Mucosa of rectum (tissue), 2 donors: ENCODE results near the gene FANCE.

Source experiments
- H3K27ac ChIP-seq, 2 donors: one replicate each; pipeline ENCODE4 v1.7.0; 2013; ENCODE audit warnings: inconsistent platforms in 2 of 2, low read depth in 2 of 2, low read length in 2 of 2
- H3K27me3 ChIP-seq, 2 donors: one replicate each; pipeline ENCODE4 v1.7.0; 2013; ENCODE audit warnings: low read length in 2 of 2; ENCODE audit not compliant: control insufficient read depth in 2 of 2, insufficient read depth in 2 of 2
- H3K36me3 ChIP-seq, 2 donors: one replicate each; pipeline ENCODE4 v1.7.0; 2013; ENCODE audit warnings: low read length in 2 of 2; ENCODE audit not compliant: control insufficient read depth in 2 of 2, insufficient read depth in 2 of 2
- H3K4me1 ChIP-seq, 2 donors: one replicate each; pipeline ENCODE4 v1.7.0; 2013; ENCODE audit warnings: low read length in 2 of 2, mild to moderate bottlenecking in 1 of 2; ENCODE audit not compliant: control insufficient read depth in 2 of 2, insufficient read depth in 2 of 2
- H3K4me3 ChIP-seq, 2 donors: one replicate each; pipeline ENCODE4 v1.7.0; 2013; ENCODE audit warnings: low read length in 2 of 2
- H3K9ac ChIP-seq, 2 donors: one replicate each; pipeline ENCODE4 v1.7.0; 2013; ENCODE audit warnings: low read length in 2 of 2, low read depth in 1 of 2, mild to moderate bottlenecking in 1 of 2
- H3K9me3 ChIP-seq, 2 donors: one replicate each; pipeline ENCODE4 v1.7.0; 2013; ENCODE audit warnings: low read length in 2 of 2; ENCODE audit not compliant: control insufficient read depth in 2 of 2
- donor health status: healthy.
- donor health status: Normal muscosa, but diverticular disease.

Gene FANCE

GRCh38 chr6:35474131-35474941 is 22.2 kb downstream of the FANCE start:
- no peaks in the 10 kb centered on the region for H3K27me3 ChIP-seq
- no peak overlapping the region for H3K4me3 ChIP-seq
- H3K27ac ChIP-seq, result no peak overlapping the region
- H3K9me3 ChIP-seq, result no peaks in the 10 kb centered on the region
- peaks cover 9 to 14% of the 10 kb centered on the region in 2 donors for H3K4me1 ChIP-seq
- H3K36me3 ChIP-seq, result peaks cover 35 to 42% of the 10 kb centered on the region in 2 donors
- no peak overlapping the region for H3K9ac ChIP-seq

- H3K9ac ChIP-seq, result no peak overlapping the region
- H3K27me3 ChIP-seq, result no peaks in the 10 kb centered on the region
- H3K4me1 ChIP-seq, result peaks cover 7 to 8% of the 10 kb centered on the region in 2 donors
- H3K4me3 ChIP-seq, result no peak overlapping the region
- H3K9me3 ChIP-seq, result no peaks in the 10 kb centered on the region
- H3K27ac ChIP-seq, result no peak overlapping the region
- H3K36me3 ChIP-seq, result peaks cover 29 to 38% of the 10 kb centered on the region in 2 donors
Observed at GRCh38 chr6:35474942-35475570, 22.9 kb downstream of the FANCE start.

- Histone ChIP-seq H3K4me1 (peaks cover 1 to 4% of the 10 kb centered on the region in 2 donors), H3K9me3 (no peaks in the 10 kb centered on the region), H3K36me3 (peaks cover 25 to 34% of the 10 kb centered on the region in 2 donors), H3K27ac (no peak overlapping the region), H3K4me3 (no peak overlapping the region), H3K27me3 (no peaks in the 10 kb centered on the region), H3K9ac (no peak overlapping the region)
Observed at GRCh38 chr6:35475573-35475972, 23.4 kb downstream of the FANCE start.

GRCh38 chr6:35476004-35476403 is 23.9 kb downstream of the FANCE start:
- Histone ChIP-seq H3K9ac (no peak overlapping the region), H3K36me3 (peaks cover 27 to 29% of the 10 kb centered on the region in 2 donors), H3K9me3 (no peaks in the 10 kb centered on the region), H3K27me3 (no peaks in the 10 kb centered on the region), H3K4me3 (no peak overlapping the region), H3K4me1 (peaks cover 0 to 3% of the 10 kb centered on the region in 2 donors), H3K27ac (no peak overlapping the region)

- H3K36me3 ChIP-seq, result peaks cover 25 to 28% of the 10 kb centered on the region in 2 donors
- H3K9ac ChIP-seq, result no peak overlapping the region
Observed at GRCh38 chr6:35477028-35477427, 24.9 kb downstream of the FANCE start.

GRCh38 chr6:35477551-35478179 is 25.5 kb downstream of the FANCE start:
- Histone ChIP-seq H3K9ac (no peak overlapping the region), H3K4me1 (no peaks in the 10 kb centered on the region), H3K36me3 (peaks cover 20 to 26% of the 10 kb centered on the region in 2 donors), H3K9me3 (no peaks in the 10 kb centered on the region), H3K27ac (no peak overlapping the region), H3K4me3 (no peak overlapping the region), H3K27me3 (no peaks in the 10 kb centered on the region)

More at GRCh38 chr6:35477028-35477427, 24.9 kb downstream of the FANCE start:
- no peaks in the 10 kb centered on the region for H3K4me1 ChIP-seq
- H3K4me3 ChIP-seq, result no peak overlapping the region
- no peaks in the 10 kb centered on the region for H3K9me3 ChIP-seq
- no peaks in the 10 kb centered on the region for H3K27me3 ChIP-seq
- H3K27ac ChIP-seq, result no peak overlapping the region

GRCh38 chr6:35478259-35478658 is 26.1 kb downstream of the FANCE start:
- peaks cover 20 to 23% of the 10 kb centered on the region in 2 donors for H3K36me3 ChIP-seq
- H3K4me3 ChIP-seq, result no peak overlapping the region

GRCh38 chr6:35480176-35480575 is 28.0 kb downstream of the FANCE start:
- H3K9ac ChIP-seq, result no peak overlapping the region
- peaks cover 5 to 7% of the 10 kb centered on the region in 2 donors for H3K4me1 ChIP-seq
- H3K4me3 ChIP-seq, result no peak overlapping the region
- H3K9me3 ChIP-seq, result no peaks in the 10 kb centered on the region
- H3K36me3 ChIP-seq, result peaks cover 19 to 21% of the 10 kb centered on the region in 2 donors
- H3K27me3 ChIP-seq, result no peaks in the 10 kb centered on the region
- H3K27ac ChIP-seq, result no peak overlapping the region

More at GRCh38 chr6:35478259-35478658, 26.1 kb downstream of the FANCE start:
- Histone ChIP-seq H3K4me1 (no peaks in the 10 kb centered on the region), H3K9ac (no peak overlapping the region), H3K27me3 (no peaks in the 10 kb centered on the region), H3K9me3 (no peaks in the 10 kb centered on the region), H3K27ac (no peak overlapping the region)

GRCh38 chr6:35481226-35481625 is 29.1 kb downstream of the FANCE start:
- Histone ChIP-seq H3K27ac (no peak overlapping the region), H3K4me1 (peaks cover 15 to 16% of the 10 kb centered on the region in 2 donors), H3K4me3 (no peak overlapping the region), H3K9me3 (no peaks in the 10 kb centered on the region), H3K9ac (no peak overlapping the region), H3K36me3 (peaks cover 16 to 17% of the 10 kb centered on the region in 2 donors), H3K27me3 (no peaks in the 10 kb centered on the region)

- Histone ChIP-seq H3K4me1 (peaks cover 33 to 34% of the 10 kb centered on the region in 2 donors), H3K9ac (no peak overlapping the region), H3K27ac (no peak overlapping the region), H3K27me3 (no peaks in the 10 kb centered on the region), H3K9me3 (no peaks in the 10 kb centered on the region), H3K4me3 (no peak overlapping the region), H3K36me3 (peaks cover 15% of the 10 kb centered on the region in 2 donors)
Observed at GRCh38 chr6:35483062-35483461, 30.9 kb downstream of the FANCE start.
